ENCODE measurements around the gene GRHPR.

DNA sequence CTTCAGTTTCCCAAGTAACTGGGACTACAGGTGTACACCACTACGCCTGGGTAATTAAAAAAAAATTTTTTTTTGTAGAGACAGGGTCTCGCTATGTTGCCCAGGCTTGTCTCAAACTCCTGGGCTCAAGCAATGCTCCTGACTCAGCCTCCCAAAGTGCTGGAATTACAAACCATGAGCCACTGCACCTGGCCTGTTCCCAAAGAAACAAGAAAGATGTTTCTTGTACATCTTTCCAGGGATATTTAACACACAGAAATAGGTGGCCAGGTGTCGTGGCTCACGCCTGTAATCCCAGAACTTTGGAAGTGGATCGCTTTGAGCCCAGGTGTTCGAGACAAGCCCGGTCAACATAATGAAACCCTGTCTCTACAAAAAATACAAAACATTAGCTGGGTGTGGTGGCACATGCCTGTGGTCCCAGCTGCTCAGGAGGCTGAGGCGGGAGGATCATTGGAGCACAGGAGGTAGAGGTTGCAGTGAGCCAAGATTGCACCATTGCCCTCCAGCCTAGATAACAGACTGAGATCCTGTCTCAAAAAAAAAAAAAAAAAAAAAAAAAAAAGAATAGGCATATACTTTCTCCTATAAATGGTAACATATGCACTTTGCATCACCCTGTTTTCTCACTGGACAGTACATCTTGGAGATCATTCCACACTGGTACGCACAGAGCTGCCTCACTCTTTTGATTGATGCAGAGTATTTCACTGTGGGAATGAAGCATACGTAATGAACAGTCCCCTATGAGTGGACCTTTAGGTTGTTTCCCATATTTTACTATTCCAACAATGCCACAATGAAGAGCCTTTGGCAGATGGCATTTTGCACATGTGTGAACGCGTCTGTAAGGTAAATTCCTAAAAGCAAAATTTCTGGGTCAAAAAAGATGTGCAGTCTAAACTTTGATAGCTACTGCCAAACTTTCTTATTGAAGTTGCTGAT is 2.0 kb upstream of the GRHPR start:
- no peak for TF ChIP-seq EZH2 (IDR thresholded peaks at IDR 0.05)
- no peak for TF ChIP-seq POLR2AphosphoS5 (IDR thresholded peaks at IDR 0.05; ENCODE audit: borderline replicate concordance, low read depth, low read length)

All from SK-N-MC (cell line).